HG02970 (cell line): ENCODE measurements around the gene TRAF1.
A peak's percentile ranks its signal among the peaks of the same experiment; 100 is the strongest.

Experiments
- ATAC-seq: cut with Tn5 transposase; IDR thresholded peaks from one replicate; pipeline ENCODE4 v1.9.1; 2021; ENCODE audit warnings: mild to moderate bottlenecking, moderate library complexity, moderate number of reproducible peaks; ENCODE audit not compliant: unreplicated experiment, low FRiP score

The TRAF1 gene

GRCh38 chr9:120874226-120875194 lies 52.1 kb downstream of the TRAF1 start:
- ATAC-seq = no peak

GRCh38 chr9:120873512-120873911 lies 53.1 kb downstream of the TRAF1 start:
- ATAC-seq = no peak

GRCh38 chr9:120872791-120873502 lies 53.6 kb downstream of the TRAF1 start:
- no peak for ATAC-seq

GRCh38 chr9:120870206-120870605 lies 56.4 kb downstream of the TRAF1 start:
- ATAC-seq = no peak

GRCh38 chr9:120869726-120870125 lies 56.9 kb downstream of the TRAF1 start:
- no peak for ATAC-seq

GRCh38 chr9:120869360-120869687 lies 57.3 kb downstream of the TRAF1 start:
- no peak for ATAC-seq

GRCh38 chr9:120868676-120869359 lies 57.8 kb downstream of the TRAF1 start:
- ATAC-seq = peak; percentile 86

GRCh38 chr9:120868339-120868675 lies 58.3 kb downstream of the TRAF1 start:
- ATAC-seq = no peak

- ATAC-seq = no peak
Observed at GRCh38 chr9:120867676-120868338, 58.8 kb downstream of the TRAF1 start.

GRCh38 chr9:120866651-120867050 lies 59.9 kb downstream of the TRAF1 start:
- no peak for ATAC-seq

- ATAC-seq = no peak
Observed at GRCh38 chr9:120865809-120866208, 60.8 kb downstream of the TRAF1 start.

- no peak for ATAC-seq
Observed at GRCh38 chr9:120865176-120865575, 61.4 kb downstream of the TRAF1 start.

- no peak for ATAC-seq
Observed at GRCh38 chr9:120864719-120865118, 61.9 kb downstream of the TRAF1 start.

- no peak for ATAC-seq
Observed at GRCh38 chr9:120863833-120864232, 62.8 kb downstream of the TRAF1 start.

GRCh38 chr9:120862452-120862851 lies 64.1 kb downstream of the TRAF1 start:
- ATAC-seq = no peak

GRCh38 chr9:120861935-120862334 lies 64.7 kb downstream of the TRAF1 start:
- no peak for ATAC-seq

GRCh38 chr9:120860083-120860482 lies 66.5 kb downstream of the TRAF1 start:
- ATAC-seq = no peak

- ATAC-seq = no peak
Observed at GRCh38 chr9:120859361-120859760, 67.2 kb downstream of the TRAF1 start.

- ATAC-seq = no peak
Observed at GRCh38 chr9:120857902-120858301, 68.7 kb downstream of the TRAF1 start.

- no peak for ATAC-seq
Observed at GRCh38 chr9:120857481-120857880, 69.1 kb downstream of the TRAF1 start.

- no peak for ATAC-seq
Observed at GRCh38 chr9:120856700-120857099, 69.9 kb downstream of the TRAF1 start.
